DMS 273 (cell line): ENCODE measurements around the gene KLHL29.

ENCODE experiments used
- DNase-seq: peaks from one replicate; lab custom pipeline; 2025; ENCODE audit not compliant: unreplicated experiment; lab: John Stamatoyannopoulos, UW

Gene KLHL29

DNA sequence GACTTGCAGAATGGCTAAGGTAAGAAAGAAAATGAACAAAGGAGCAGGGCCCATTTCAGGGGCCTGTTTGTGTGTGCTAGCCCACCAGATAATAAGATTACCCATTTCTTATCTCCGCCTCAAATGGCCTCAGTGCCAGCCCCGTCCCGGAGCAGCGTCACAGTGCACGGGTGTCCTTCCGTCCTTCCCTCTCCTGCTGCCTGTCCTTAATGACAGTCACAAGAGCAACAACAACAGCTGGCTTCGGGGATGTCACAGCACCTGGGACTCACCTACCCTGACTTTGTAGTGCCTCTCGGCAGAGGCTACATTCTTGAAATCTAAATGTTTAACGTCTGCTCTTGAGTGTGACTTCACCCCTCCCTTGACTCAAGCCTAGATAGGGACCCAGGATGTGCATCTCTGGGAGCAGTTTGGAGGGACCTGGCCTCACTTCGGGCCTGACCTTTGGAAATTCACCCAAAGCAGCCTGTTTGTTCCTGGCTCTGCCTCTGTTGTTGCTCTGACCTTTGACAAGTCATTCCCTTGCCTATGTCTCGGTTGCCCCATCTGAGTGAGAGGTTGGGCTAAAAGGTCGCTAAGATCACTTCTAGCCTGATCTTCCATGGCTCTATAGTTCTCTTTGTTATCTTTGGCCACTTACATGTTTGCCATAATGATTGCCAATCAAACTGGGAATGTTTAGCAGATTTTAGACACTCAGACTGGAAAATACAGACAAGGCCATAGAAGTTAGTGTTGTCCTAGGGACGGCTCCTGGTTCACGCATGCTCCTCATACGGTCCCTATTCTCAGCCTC lies 122.5 kb downstream of the KLHL29 start:
- DNase-seq: no peak

DNA sequence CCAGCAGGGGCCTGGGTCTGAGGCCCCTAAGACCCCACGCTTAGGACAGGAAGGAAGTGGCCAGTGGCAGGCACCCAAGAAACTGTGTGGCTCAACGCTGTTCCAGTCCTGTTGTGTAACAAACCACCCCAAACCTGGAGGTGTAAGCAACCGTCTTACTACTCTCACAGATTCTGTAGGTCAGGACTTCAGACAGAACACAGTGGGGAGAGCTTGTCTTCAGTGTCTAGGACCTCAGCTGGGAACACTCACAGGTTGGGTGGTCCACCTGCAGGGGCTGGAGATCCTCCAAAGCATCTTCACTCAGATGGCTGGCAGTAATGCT lies 123.0 kb downstream of the KLHL29 start:
- DNase-seq: no peak

DNA sequence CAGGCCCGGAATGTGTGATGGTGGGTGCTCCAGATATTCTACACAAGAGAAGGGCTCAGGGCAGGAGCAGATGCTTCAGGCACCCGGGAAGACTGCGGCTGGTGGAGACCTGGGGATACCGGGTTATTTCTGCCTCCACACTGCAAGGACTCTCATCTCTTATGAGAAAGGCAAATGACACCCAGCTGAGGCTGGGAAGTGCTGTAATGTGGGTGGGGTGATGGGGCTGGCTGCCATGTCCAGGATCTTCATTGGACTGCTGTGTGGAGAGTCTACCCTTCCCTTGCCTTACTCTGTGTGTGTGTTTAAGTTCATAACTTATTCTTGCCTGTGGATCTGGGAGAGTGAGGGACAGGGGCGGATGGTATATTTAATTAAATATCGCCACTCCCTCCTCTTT lies 124.1 kb downstream of the KLHL29 start:
- no peak for DNase-seq

DNA sequence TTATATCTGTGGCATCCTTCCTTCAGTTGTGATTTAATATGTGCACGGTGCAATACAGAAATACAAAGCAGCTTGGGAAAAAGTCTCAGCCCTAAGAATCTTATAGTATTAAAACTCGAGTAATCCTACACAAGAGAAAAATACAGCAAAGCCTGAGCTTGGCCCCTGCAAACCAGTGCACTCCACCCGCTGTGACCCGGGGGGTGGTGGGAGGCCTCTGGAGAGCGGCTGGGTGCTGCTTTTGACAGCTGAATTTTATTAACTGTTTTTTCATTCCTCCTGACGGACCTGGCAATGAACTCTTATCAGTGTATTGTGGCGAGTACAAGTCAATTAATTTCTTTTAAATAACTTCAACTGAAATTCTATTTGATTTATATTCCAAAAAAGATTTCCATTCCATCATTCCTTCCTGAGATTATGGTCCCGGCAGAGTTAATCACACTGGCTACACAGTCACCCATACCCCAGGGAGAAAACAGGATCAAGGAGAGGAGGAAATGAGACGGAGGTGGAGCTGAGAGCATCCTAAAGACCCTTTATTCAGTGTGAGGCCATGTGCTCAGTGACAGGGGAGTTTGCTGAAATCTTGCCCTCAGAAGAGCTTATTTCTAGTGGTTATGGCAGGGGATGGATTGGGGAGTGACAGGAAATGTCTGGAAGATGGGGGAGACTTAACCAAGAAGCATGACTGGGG lies 124.8 kb downstream of the KLHL29 start:
- no peak for DNase-seq

DNA sequence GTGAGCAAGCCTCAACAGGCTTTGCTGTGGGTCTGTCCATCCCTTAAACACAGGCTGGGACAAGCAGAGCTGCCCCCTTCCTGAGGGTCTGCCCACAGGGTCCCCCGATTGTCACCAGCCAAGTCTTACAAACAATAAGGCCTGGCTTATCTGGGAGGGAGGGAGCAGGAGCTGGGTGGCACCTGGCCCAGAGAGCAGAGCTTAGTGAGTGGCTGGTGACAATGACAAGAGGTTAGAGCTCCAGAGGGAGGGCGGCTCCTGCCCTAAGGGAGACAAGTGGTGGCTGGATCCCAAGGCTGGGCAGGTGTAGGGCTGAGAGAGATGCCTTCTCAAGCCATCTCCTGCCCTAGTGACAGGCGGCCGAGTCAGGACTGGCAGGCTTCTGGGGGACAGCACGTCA lies 125.5 kb downstream of the KLHL29 start:
- no peak for DNase-seq

DNA sequence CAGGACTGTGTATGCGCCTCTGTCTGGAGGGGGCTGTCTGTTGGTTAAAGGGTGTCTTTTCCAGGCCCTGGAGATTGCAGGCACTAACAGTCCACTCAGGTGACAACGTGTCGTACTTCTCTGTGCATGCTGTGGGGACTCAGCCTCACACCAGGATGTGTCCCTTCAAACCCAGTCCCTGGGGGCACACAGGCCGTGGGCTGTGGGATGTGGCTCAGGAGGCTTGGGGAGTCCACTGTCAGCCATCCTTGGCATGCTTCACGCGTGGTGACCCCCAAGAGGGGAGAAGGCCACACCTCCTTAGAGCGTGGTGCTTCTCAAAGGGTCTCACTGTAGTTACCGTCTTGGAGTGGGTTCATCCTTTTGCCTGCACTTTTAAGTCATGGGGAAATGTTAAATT lies 127.8 kb downstream of the KLHL29 start:
- DNase-seq: no peak

DNA sequence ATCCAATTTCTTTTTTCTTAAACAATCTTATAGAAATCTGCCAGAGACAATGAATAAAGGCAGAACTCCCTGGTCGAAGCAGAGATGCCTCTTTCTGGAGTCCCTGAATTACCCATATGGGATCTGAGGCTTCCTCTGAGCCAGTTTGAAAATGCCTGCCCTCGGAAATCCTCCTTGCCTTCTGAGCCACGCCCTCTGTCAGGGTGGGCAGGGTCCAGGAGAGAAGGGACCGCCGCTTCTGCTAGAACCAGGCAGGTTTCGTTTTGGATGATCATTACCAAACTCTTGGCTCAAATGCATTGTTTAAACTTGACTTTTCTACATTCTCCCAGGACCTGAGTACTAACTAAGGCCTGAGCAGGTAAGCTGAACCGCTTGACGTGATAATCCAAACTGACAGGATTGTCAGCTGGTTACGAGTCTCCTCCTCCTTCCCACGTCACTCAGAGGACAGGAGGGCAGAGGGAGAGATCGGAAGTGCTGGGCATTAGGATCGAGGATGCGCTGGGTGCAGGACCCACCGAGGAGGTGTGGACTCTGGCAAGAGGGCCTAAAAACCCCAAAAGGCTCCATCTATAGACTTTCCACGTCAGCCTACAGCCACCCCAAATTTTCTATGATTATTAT lies 128.4 kb downstream of the KLHL29 start:
- DNase-seq: no peak

DNA sequence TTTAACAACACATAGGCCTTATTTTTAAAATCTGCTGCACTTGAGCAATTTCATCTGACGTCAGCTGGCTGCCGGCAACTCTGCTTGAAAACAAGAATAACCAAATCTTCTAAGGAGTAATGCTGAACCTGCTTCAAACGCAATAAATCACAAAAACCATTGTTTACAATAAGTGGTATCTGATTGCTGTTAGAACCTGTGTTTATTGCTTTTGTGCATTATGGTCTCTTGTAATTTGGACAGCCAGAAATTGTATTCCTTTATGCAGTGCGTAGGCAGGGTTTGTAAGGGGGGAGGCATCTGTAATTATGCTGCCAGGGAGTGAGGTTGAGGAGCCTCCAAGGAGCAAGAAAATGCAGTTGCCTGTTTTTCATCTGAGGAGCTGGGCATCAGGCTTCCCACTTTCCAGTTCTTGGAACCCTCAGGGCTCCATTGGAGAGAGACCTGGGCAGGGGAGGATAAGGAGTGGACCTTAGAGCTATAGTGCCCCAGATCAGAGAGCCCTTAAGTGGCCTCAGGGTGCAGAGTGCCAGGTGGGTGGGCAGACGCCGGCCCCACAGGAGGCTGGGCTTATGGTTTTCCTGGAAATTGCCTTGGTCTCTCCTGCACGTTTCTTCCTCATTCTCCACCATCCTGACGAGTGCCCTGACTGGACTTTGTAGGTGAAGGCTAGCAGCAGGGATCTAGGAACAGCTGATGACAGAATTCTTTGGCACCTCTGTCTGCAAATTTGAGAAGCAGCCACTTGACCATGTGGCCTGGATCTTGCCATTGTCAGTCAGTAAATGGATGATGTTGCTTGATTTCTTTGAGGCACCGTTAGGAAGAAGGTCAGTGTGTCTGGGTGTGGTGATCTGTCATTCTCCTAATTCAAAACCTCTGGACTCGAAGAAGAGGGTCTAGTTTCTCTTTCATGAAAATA lies 129.2 kb downstream of the KLHL29 start:
- no peak for DNase-seq

DNA sequence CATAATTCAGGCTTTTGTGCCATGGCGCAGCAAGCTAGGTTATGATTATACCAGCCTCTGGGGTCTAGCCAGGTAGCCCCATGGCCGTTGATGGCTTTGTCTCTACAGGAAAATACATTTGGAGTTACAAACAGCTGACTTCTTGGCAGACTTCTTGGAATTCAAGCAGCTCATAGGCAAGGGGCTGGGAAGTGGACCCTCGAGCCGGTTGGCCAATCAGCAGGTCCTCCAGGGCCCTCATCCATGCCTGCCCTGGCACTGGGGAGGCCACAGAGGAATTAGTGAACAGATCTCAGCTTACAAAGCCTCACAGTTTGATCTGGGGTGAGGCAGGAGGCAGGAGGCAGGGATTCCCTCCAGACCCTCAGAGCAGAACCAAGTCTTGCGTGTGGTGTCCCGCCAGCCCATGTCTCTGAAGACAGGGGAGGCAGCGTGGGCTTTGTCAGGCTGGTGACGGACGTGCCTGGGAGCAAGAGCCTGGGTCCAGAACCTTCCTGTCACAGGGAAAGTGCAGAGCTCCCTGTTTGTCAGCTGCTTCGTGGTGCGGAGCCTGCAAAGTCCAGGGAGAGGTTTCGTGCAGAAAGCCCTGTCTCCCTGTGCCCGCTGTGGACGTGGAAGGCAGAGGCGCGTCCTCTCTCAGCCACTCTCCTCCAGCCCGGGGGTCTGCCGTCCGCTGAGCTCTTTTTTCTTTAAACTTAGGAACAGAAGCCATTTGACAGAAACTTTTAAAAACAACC lies 131.7 kb downstream of the KLHL29 start:
- no peak for DNase-seq

DNA sequence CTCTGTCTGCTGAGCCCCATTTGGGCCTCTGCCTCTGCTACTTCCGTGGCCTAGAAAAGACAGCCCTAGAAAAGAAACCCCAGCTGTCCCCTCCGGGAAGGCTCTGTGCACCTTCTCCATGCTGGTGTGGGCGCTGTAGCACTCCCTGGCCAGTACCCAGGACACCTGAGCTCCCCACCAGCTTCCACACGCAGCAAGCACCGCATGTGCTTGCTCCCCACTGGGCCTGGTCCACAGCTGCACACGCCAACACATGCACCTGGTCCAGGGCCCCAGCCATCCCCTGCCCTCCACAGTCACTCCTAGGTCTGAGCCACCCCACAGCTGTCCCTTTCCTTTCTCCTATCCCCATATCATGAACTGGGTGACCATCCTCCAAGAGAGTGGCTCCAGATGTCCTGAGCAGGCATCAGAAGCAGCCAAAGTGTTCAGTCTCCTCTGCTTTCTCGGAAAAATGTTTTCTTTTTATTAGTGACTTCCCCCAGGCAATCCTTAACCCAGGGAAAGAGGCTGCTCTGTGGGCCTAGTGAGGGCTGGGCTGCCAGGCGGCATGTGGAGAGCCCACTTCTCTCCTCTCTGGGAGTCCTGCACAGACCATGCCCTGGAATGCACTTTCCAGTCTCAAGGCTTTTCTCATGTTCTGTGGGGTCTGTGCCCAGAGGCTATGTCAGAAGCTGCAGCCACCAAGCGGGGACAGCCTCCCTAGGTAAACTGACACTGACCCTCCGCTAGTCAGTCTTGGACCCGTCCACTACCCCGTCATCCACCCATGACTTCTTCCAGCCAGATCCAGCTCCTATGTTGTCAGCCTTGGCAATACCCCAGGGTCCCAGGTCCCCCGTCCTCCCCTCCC lies 133.7 kb downstream of the KLHL29 start:
- DNase-seq: no peak

DNA sequence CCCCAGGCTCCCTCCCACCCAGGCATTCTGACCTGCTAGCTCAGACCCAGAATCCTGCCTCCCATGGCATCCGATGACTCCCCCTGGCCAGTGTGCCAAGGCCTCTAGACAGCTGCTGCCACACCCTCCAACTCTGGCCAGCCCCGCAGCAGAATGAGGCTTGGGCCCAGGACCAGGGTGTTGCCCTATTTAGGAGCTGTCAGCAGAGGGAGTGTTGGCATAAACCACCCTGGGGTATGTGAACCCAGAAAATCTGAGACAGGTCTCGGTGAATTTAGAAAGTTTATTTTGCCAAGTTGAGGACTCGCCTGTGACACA lies 134.3 kb downstream of the KLHL29 start:
- DNase-seq: peak; percentile 29

DNA sequence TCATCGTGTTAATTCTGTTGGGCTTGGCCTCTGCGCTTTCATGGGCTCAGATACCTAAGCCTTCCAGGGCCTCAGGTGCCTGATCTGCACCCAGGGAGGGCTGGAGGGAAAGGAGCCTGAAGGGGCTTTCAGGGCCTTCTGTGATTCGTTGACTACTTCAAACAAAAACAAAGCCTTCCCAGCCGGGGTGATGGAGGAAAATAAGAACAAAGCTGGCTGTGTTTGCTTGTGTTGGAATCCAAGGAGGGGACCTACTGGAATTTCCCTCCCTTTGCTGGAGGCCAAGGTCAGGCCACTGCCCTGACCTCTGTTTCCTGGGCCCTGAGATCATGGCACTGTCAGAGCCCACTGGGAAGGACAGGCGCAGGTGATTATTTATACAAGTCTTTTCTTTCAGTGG lies 135.3 kb downstream of the KLHL29 start:
- no peak for DNase-seq

DNA sequence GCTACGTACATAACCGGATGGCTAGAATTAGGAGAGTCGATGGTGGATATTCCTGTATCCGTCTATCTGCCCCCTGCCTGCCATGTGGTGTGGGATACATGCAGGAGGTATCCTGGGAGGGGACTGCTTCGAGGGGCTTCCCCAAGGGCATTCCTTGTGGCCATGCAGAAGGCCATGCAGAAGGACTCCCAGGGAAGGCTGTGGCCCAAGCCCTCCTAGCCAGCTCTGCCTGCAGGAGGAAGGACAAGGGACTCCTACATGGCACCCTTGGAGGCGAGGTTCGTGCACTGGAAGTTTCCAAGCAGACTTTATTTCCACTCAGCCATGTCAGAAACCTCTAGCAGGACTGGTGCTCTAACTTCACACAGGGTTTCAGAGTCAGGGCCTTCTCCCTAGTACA lies 136.1 kb downstream of the KLHL29 start:
- no peak for DNase-seq

DNA sequence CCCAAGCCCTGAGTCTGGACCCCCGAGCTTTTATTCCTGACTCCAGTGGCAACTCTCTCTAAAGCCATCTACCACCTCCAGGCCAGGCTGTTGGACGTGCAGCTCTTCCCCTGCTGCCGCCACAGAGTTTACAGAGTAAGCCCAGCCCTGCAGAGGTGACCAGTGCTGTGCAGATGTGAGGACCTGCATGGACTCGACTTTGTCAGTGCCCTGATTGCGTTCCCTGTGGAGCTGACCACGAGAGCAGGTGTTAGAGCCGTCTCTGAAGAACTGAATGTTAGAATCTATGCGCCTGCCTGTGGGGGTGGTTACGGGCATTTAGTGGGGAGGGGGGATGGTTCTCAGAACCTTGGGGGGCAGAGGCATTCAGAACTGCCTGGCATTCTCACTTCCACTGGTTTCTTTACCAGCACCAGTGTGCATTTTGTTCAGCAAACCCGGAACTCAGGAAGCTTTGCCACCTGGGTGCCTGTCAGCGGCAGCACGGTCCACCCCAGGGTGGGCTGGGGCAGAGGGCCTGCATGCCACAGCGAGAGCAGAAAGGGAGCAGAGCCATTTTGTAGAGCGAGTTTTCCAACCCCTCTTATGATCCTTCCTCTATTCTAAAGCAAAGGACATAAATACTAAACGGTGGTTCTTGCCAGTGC lies 137.9 kb downstream of the KLHL29 start:
- no peak for DNase-seq

DNA sequence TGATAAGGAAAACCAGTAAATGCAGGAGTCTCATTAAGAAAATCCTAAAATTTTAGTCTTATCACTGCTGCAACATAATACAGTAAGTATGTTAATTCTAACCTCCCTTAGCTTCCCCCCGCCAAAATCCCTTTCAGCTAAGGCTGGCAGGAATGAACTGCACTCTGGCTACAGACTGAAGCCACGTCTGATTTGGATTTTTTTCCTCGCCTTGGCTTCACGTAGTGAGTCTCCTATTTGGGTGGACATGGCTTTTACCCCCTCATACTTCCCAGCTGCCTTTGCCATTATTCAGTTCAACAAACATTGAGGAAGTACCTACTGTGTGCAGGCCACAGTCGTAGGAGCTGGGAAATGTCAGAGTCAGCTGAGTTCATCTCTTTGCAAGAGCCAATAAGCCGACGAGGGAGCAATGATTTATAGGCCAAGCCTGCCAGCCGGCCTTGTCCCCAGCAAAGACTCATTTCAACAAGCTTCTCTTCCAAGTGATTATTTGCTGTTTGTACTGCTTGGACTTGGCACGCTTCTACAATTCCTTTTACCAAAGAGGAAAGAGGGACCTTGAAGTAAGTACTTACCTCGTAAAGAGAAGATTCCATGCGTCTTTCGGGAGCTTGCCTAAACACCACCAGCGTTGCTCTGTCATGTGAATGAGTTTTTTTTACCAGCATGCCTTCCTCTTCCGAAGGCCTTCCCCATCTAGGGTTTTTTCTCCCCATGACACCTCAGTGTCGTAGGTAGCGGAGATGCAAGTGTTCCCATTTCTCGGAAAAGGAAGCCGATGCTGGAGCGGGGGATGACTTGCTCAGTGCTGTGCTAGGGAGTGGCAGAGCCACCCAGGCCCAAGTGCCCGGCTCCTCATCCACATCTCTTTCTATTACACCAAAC lies 138.6 kb downstream of the KLHL29 start:
- peak; percentile 55 for DNase-seq

DNA sequence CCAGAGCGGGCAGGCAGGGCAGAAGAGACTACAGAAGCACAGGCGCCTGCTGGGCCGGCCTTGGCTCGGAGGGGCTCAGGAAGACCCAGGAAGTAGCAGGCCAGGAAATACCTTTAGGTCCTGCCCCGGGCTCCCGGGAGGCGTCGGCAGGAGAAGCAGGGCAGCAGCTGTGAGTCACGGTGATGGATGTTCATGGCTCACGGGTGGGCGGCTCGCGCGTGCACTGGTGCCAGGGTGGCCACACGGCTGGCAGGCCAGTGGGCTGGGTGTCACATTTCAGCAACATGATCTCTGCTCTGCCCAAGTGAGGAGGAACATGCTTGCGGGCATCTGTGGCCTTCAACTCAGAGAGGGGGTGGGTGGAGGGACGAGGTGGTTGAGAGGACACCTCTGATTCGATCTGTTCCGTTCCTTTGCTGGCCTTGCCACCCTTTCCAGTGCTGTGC lies 139.3 kb downstream of the KLHL29 start:
- peak; percentile 78 for DNase-seq

DNA sequence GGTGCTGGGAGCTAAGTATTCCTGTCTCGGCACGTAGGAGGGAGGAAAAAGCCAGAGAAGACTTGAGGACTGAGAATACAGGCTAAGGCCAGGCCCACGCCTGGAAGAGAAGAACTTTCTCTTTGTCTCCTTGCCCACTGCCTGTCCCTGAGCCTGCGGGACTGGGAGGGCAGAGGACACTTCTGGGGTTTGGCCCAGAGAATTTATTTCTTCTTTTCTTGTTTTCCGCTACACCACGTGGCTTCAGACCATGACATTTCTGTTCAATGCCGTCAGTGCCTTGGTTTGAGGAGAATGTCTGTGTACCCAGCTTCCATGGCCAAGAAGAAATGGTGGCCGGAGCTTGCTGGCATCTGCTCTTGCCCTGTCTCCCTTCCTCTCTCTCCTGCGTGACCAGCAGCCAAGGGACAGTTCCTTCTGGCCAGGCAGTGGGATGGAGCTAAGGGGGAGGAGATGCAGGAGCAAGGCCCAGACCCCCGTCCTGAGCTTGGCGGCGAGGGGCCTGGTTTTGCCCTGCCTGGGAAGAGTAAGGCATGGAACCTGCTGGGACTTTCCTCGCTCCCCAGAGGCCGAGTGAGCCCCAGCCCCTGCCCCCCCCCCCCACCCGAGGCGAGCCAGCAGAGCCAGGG lies 140.3 kb downstream of the KLHL29 start:
- DNase-seq: no peak

DNA sequence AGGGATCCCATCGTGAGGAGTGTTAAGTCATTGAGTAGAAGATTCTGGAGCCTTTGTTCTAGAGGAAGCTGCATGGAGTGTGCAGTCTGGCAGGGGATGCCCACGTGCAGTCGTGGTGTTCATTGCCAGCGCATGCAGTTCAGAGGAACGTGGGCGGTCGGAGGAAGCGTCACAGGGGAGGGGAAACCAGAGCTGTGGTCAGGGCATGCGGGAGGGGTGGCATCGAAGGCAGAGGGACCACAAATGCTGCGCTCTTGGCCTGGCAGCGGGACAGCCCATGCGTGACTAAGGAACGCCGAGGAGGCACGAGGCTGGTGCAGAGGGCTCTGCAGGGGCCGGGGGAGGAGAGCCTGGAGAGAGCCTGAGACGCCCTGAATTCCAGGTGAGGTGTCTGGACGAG lies 141.1 kb downstream of the KLHL29 start:
- no peak for DNase-seq
